Hematopoietic multipotent progenitor cell treated with erythropoietin and hydrocortisone succinate and interleukin-3 and kit ligand, for 15 days (in vitro differentiated cells): ENCODE results near the gene RAB11FIP3.
A peak's percentile ranks its signal among the peaks of the same experiment; 100 is the strongest.

Source experiments
- DNase-seq: peaks from one replicate; pipeline ENCODE4 v3.0.0-alpha.2; 2015; ENCODE audit warnings: low spot score

Gene RAB11FIP3

GRCh38 chr16:567373-568256, 142.2 kb downstream of the RAB11FIP3 start:
- no peak for DNase-seq

- DNase-seq, result peak; percentile 90
Measured at GRCh38 chr16:568401-569258, 143.2 kb downstream of the RAB11FIP3 start.

DNA sequence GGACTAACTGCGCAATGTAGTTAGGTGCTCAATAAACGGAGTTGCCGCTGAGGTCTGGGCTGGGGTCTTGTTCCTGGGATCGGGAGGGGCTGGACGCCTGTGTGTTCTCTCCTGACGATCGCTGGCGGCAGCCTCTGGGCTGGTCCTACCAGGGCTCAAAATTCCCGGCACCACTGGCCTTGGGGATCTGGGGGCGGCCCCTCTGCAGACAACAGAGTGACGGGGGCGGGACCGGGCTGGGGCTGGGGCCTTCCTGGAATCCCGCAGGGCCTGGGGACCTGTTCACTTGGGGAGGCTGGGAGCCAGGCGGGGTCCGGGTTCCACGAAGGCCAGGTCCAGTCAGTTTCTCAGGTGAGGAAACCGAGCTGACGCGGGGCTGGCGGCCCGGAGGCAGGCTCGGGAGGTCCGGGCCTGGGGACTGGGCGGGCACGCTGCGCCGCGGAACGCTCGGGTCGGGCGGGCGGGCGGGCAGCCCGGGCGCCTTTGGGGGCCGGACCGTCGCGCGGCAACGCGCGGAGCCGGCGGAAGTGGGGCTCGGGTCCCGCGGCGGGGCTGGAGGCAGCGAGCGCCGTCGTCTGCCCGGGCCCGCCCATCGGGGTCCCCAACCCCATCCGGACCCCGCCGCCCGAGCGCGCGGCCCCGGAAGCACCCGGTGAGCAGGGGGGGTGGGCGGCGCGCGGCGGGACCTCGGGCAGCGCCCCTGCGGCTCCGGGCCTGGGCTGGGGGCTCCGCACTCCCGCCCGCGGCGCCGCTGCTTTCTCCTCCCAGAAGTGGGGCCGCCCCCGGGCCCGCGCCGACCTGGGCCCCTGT, 144.2 kb downstream of the RAB11FIP3 start, which contains the start of gene PIGQ:
TSS of gene PIGQ (plus strand) at position 524 of the 810 bp plus-strand sequence. CDS start 4,107 bp downstream, outside the sequence.
- DNase-seq, result peak; percentile 57
